Ectodermal cell (in vitro differentiated cells): ENCODE results near the gene NISCH.

ENCODE experiments used
- H3K27ac ChIP-seq: 2 replicates; pipeline ENCODE4 v1.7.0; 2013; ENCODE audit warnings: mild to moderate bottlenecking, low read depth, low read length; ENCODE audit not compliant: insufficient read depth, poor library complexity, severe bottlenecking
- H3K27me3 ChIP-seq: 2 replicates; pipeline ENCODE4 v1.7.0; 2013; ENCODE audit warnings: mild to moderate bottlenecking, low read length; ENCODE audit not compliant: insufficient read depth, control insufficient read depth, poor library complexity, severe bottlenecking
- H3K36me3 ChIP-seq: one replicate; pipeline ENCODE4 v1.7.0; 2013; ENCODE audit warnings: low read length; ENCODE audit not compliant: control insufficient read depth, insufficient read depth
- H3K4me1 ChIP-seq: one replicate; pipeline ENCODE4 v1.7.0; 2013; ENCODE audit warnings: low read length; ENCODE audit not compliant: control insufficient read depth, insufficient read depth
- H3K4me3 ChIP-seq: 2 replicates; pipeline ENCODE4 v1.7.0; 2013; ENCODE audit warnings: low read depth, low read length, control low read depth; ENCODE audit not compliant: insufficient read depth
- H3K9me3 ChIP-seq: 2 replicates; pipeline ENCODE4 v1.7.0; 2013; ENCODE audit warnings: mild to moderate bottlenecking, low read length, moderate library complexity; ENCODE audit not compliant: control insufficient read depth
- WGBS, 2 experiments: methylation state at CpG; one replicate each; pipeline ENCODE4 v1.1.7; 2013; ENCODE audit warnings: missing lambda C conversion rate in 2 of 2; 5-methylcytosine and 5-hydroxymethylcytosine counted together

Gene NISCH

GRCh38 chr3:52539010-52539653, 83.7 kb downstream of the NISCH start:
- Histone ChIP-seq H3K27ac (no peak overlapping the region), H3K9me3 (no peaks in the 10 kb centered on the region), H3K4me3 (no peak overlapping the region), H3K27me3 (no peaks in the 10 kb centered on the region), H3K36me3 (no peaks in the 10 kb centered on the region), H3K4me1 (peaks cover 18% of the 10 kb centered on the region)
- 97% methylated on average over 5 of the region's 5 CpGs for WGBS, 2 experiments

GRCh38 chr3:52541050-52541449, 85.6 kb downstream of the NISCH start:
- Histone ChIP-seq H3K36me3 (no peaks in the 10 kb centered on the region), H3K4me1 (peaks cover 12% of the 10 kb centered on the region), H3K27ac (no peak overlapping the region), H3K9me3 (no peaks in the 10 kb centered on the region), H3K27me3 (no peaks in the 10 kb centered on the region), H3K4me3 (no peak overlapping the region)
- WGBS, 2 experiments, result 90 to 93% methylated on average over 2 of the region's 2 CpGs
